HG03354 (cell line): Measurements from ENCODE around the gene ESRRA.

Experiments used
- ATAC-seq: cut with Tn5 transposase; IDR thresholded peaks from one replicate; pipeline ENCODE4 v1.9.1; 2021; ENCODE audit warnings: mild to moderate bottlenecking; ENCODE audit not compliant: unreplicated experiment, poor library complexity, severe bottlenecking

Gene ESRRA

DNA sequence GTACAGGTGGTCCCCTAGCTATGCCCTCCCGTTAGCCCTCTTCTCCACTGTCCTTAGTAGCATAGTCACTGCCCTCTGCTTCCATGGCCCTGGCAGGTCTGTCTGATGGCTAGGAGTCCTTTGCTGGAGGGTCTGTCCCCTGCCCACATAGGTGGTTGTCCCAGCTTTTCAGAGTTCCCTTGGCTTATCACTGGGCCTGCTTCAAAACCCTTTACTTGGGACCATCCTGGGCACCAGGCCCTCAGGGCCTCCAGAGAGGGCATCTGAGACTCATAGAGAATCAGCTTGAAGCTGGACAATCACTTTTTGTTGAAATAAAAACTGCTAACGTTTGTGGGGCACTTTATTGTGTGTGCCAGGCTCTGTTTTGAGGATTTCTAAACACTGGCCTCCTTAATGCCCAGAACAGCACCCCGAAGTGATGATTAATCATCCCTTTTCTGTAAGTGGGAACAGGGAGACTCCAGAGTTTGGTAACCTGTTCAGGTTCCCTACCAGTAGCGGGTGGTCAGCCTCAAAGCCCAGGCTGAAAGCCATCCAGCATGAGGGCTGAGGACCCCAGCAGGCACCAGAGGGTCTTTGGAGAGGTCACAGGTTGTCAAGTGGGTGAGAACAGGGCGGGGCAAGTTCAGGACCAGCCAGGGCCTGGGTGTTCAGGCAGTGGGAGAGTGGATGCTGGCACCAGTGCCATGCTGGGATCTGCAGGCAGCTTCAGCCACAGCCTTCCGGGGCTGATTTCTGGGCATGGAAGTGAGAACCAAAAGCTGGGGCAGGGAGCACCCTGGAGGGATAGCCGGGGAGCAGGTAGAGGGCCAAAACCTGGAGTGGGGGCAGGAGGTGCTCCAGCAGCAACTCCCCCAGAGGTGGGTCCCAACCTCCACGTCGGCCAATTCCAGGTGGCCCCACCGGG lies 14.7 kb upstream of the ESRRA start:
- no peak for ATAC-seq

DNA sequence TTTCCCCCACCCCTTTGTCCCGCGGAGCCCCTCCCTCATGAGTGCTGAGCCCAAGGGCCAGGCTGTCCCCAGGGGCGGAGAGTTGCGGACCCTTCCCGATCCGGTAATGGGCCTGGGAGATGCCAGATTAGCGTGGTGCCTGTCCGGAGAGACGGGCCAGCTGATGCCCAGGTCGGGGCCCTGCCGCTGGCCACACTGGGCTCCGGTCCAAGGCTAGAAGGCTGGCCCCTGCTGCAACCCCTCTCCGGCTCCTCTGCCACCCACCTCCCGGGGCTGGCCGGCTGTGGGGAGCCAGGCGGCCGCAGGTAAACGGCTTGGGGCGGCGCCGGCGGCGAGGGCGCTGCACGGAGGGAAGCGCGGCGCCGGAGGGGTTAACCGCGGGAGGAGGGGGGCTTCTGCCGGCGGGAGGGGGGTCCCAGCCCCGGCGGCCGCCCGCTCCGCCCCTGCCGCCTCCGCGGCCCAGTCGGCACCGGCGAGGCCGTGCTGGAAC lies 14.0 kb upstream of the ESRRA start, which contains the start of gene KCNK4:
Gene KCNK4 (plus strand): TSS at position 41 of the 490 bp plus-strand sequence. CDS start 1,717 bp downstream, outside the sequence.
- ATAC-seq, result no peak

DNA sequence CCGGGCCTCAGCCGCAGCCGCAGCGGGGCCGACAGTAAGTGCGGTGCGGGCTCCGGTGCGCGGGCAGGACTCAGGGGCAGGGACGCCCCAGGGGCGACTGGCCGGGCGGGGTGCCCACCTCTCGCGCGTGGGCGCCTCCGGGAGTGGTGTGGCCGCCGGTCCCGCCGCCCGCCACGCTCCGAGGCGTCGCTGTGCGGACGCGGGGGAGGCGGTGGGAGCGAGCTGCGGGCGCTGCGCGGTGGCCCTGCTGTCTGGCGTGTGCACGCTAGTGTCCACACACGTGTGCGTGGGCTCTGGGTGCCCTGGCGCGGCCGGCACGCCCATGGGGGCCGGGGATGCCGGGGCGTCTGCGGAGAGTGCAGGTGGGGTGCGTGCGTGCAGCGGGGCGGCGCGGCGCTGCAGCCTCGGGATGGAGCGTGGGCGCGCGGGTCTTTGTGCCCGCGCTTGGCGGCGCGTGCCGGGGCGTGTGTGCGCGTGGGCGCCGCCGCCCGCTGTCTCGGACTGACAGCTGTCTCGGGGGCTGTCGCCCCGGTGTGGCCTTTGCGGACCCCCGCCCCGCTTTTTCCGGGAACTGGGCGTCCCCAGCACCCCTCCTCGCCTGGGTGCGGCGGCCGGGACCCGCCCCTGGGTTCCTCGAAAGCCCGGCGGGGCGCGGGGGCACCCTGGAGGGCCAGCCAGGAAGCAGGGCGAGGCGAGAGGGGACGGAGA lies 13.4 kb upstream of the ESRRA start:
- no peak for ATAC-seq

DNA sequence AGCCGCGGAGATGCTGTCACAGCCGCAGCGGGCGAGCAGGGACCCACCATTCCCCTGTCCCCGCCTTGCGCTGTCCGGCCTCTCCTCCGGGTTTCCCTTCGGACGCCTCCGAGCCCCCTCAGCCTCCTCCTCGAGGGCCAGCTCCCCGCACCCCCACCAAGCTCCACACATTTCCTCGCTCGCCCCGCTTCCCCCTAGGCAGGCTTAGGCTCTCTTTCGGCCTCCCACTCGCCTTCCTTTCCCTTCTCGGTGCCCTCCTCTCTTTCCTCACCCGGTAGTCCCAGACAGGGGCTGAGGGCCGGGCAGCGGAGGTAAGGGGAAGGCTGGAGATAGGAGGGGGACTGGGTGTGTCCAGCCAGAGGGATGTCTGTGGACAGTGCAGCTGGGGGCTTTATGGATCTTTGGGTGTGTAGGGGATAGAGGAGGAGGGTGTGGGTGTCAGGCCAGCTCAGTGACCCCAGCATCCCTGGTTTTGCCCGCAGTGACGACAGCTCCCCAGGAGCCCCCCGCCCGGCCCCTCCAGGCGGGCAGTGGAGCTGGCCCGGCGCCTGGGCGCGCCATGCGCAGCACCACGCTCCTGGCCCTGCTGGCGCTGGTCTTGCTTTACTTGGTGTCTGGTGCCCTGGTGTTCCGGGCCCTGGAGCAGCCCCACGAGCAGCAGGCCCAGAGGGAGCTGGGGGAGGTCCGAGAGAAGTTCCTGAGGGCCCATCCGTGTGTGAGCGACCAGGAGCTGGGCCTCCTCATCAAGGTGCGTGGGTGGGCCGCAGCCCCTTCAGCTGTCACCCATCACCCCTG lies 12.7 kb upstream of the ESRRA start:
- no peak for ATAC-seq

DNA sequence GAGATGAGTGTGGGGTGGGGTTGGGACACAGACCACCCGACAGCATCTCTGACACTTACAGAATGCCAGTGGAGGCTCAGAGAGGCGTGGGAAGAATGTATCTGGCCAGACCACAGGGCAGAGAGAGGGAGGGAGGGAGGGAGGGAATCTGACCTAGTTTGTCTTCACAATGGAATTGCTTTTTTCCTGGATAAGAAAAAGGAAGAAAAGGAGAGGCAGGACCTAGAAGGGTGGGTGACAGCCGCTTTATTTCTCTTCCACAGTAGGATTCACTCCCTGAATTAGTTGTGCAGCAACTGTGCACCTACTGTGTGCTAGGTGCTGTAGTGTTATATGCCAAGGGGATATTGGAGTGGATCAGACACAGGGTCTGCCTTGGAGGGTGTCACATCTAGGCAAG lies 10.6 kb upstream of the ESRRA start:
- ATAC-seq, result no peak

DNA sequence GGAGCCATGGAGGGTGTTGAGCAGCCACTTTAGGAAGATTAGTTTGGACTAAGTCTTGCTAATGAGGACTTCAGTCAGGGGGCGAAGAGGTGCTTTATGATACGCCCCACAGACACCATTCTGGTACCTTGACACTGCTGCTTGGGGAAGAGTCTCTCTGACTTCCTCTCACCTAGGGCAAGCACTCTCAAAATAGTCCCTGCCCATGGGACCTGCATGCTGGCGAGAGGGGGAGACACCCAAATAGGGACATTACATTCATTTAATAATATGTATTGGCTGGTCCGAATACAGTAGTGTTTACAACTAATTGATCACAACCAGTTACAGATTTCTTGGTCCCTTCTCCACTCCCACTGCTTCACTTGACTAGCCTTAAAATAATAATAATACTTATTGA lies 9.6 kb upstream of the ESRRA start:
- no peak for ATAC-seq

DNA sequence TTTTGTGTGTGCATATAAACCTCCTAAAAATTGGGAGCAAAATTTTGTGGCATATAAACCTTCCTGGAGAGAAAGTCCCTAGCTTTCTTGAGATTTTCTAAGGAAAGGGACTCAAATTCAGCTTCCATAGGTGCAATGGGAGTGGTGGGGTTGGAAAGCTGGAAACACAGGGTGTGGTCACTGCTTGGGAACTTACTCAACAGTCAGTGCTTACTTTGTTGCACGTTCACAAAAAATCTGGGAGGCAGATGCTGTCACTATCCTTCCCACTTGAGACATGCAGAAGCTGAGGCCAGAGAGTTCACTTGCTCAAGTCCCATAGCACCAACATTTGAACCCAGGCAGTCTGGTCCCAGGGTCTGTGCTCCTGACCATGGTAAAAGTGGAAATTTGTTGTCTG lies 9.1 kb upstream of the ESRRA start:
- ATAC-seq, result no peak

DNA sequence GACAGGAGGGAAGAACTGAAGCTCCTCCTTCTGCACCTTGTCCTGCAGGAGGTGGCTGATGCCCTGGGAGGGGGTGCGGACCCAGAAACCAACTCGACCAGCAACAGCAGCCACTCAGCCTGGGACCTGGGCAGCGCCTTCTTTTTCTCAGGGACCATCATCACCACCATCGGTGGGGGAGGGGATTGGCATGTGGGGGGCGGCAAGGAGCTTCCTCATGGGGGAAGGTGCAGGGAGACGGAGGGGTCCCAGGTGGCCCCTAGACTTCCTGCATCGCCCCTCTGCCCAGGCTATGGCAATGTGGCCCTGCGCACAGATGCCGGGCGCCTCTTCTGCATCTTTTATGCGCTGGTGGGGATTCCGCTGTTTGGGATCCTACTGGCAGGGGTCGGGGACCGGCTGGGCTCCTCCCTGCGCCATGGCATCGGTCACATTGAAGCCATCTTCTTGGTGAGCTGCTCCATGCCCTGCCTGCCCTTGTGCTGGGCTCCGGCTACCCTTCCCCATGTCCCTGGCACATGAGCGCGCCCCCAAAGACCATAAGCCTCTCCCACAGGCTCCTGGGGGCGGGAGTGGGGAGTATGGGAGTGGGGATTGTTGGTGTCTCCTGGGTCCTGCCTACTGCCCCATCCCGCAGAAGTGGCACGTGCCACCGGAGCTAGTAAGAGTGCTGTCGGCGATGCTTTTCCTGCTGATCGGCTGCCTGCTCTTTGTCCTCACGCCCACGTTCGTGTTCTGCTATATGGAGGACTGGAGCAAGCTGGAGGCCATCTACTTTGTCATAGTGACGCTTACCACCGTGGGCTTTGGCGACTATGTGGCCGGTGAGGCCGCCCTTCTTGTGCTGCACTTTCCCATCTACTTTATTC lies 8.3 kb upstream of the ESRRA start:
- ATAC-seq, result no peak

DNA sequence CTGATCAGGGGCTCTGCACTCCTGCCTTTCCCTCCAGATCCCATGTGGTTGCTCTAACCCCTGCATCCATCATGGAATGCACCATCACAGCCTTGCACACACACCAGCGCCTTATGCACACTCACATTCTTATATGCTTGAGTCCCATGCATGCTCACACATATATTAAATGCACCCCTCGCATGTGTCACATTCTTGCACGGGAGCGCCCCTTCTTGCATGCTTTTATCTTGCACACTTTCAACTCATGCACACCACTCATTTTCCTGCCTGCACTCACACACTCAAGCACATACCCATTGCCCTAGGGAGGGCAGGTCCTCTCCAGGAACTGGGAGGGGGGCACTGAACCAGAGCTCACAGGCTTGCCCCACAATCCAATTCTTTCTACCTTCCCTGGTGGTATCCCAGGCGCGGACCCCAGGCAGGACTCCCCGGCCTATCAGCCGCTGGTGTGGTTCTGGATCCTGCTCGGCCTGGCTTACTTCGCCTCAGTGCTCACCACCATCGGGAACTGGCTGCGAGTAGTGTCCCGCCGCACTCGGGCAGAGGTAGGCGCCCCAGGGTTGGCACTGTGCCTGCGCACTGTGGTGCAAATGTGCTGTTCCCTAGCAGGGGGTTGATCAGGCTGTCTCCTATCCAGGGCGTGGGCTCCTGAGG lies 7.5 kb upstream of the ESRRA start:
- ATAC-seq, result no peak

DNA sequence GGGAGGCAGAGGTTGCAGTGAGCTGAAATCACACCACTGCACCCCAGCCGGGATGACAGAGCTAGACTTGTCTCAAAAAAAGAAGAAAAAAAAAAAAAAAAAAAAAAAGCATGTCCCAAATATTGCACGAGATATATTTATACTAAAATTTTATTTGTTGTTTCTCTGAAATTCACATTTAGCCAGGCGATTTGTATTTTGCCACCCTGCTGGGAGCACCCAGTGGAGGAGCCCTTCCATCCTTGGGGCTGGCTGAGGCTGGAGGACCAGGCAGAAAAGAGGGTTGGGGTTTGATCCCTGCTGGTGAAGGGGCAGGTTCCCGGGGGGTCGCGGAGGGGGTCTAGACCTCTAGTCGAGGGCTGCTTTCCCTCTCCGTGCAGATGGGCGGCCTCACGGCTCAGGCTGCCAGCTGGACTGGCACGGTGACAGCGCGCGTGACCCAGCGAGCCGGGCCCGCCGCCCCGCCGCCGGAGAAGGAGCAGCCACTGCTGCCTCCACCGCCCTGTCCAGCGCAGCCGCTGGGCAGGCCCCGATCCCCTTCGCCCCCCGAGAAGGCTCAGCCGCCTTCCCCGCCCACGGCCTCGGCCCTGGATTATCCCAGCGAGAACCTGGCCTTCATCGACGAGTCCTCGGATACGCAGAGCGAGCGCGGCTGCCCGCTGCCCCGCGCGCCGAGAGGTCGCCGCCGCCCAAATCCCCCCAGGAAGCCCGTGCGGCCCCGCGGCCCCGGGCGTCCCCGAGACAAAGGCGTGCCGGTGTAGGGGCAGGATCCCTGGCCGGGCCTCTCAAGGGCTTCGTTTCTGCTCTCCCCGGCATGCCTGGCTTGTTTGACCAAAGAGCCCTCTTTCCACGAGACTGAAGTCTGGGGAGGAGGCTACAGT lies 6.1 kb upstream of the ESRRA start:
- ATAC-seq, result no peak

DNA sequence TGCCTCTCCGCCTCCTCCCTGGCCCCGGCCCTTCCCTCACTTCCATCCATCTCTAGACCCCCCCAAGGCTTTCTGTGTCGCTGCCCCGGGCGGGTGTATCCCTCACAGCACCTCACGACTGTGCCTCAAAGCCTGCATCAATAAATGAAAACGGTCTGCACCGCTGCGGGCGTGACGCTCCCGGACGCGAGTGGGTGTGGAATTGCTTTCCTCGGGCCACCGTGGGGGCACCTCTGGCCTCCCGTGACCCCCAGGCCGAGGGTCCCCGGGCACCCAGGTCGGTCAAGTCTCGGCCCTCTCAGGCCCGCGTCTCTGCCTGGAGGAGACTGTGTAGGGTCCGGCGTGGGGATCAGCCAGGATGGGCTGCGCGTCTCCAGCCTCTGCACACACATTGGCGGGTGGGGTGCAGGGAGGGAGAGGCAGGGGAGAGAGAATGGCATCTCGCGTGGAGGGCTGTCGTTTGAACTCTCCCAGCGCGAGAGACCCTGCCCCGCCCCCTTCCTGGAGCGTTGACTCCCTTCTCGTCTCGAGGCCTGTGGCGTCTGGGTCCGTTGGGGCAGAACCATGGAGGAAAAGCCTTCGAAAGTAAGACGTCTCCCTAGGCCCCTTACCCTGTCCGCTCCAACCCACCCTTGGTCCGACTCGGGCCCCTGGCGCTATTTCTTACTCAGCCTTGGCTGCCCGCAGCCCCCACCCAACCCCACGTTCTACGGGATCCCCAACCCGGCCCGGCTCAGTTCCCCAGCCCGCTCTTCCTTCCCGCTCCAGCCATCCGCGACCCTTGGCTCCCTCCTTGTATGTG lies 5.3 kb upstream of the ESRRA start, which contains the start of gene CATSPERZ:
Gene CATSPERZ (plus strand): TSS at position 512 of the 802 bp plus-strand sequence. CDS start 53 bp downstream, at position 565.
- no peak for ATAC-seq

DNA sequence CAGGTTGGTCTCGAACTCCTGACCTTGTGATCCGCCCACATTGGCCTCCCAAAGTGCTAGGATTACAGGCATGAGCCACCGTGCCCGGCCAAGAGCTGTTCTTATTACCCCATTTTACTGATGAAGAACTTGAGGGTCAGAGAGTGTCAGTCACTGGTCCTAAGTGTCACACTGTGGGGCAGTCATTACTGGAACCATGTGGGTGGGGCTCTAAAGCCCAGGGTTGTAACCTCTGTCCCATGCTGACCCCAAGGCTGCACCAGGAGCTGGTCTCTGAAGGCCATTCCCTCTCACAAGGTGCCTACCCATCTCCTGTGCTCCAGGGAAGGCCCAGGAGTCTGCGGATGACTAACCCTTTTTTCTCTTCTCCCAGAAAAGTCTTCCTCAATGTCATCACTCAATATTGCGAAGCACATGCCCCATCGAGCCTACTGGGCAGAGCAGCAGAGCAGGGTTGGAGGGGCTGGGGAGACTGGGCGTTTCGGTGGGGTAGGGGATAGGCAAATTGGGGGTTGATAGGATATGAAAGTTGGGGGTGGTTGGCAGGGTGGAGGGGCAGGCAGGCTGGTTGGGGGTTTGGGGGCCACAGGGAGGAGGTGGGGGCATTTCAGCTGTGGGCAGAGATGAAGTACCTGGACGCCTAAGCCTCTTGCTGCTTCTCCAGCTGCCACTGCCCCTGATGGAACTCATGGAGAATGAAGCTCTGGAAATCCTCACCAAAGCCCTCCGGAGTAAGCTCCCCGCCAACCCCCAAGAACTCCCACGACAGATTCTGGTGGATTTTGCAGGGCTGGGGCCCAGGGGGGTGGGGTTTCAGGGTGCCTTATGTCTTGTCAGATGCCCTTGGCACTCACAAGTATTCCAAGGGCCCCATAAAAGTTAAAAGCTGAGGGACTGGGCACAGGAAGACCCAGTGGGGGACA lies 2.0 kb upstream of the ESRRA start:
- ATAC-seq, result no peak

DNA sequence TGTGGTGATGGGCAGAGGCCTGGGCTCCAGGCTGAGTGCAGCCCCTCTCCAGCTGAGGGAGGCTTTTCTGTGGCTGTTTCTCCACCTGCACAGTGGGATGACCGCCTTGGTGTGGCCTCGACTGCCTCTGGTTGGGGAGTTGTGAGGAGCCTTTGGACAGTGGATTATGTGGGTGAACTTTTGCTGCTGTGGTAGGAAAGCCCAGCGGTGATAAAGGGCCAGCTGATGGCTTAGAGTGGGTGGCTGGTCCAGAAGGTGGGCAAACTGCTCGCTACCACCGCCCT lies 1.4 kb upstream of the ESRRA start:
- ATAC-seq, result no peak

DNA sequence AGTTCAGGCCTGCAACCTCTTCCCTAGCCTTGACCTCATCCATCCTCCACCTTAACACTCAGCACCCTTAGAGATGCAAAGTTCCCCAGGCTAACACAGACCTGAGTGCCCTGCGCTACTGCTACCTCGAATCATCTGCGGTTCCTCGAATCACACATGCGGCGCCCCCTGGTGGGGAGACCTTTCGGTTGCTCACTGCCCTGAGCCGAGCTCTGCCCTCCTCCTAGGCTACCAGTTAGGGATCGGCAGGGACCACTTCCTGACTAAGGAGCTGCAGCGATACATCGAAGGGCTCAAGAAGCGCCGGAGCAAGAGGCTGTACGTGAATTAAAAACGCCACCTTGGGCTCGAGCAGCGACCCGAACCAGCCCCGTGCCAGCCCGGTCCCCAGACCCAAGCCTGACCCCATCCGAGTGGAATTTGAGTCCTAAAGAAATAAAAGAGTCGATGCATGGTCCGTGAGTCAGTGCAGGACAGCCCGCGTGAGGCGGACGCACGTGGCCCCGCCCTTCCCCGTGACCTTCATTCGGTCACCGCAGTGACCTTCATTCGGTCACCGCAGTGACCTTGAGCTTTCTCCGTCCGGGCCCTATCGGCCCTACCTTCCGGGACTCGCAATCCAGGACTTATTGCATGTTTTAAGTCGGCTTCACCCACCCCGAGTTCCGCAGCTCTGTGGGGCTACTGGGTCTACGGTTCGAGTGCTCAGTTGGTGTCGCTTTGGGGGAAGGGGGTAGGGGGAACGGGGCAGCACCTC lies 830 bp upstream of the ESRRA start:
- ATAC-seq, result peak; percentile 33
